GM12891 (cell line): ENCODE results near the gene GCK.

Experiments
- POLR2A ChIP-seq: IDR thresholded peaks from 2 replicates; pipeline ENCODE4 v1.6.1; 2011; ENCODE audit warnings: low read depth, low read length, control low read depth
- TAF1 ChIP-seq: IDR thresholded peaks from 2 replicates; pipeline ENCODE4 v1.6.1; 2011; ENCODE audit warnings: low read depth, low read length, control low read depth

DNA sequence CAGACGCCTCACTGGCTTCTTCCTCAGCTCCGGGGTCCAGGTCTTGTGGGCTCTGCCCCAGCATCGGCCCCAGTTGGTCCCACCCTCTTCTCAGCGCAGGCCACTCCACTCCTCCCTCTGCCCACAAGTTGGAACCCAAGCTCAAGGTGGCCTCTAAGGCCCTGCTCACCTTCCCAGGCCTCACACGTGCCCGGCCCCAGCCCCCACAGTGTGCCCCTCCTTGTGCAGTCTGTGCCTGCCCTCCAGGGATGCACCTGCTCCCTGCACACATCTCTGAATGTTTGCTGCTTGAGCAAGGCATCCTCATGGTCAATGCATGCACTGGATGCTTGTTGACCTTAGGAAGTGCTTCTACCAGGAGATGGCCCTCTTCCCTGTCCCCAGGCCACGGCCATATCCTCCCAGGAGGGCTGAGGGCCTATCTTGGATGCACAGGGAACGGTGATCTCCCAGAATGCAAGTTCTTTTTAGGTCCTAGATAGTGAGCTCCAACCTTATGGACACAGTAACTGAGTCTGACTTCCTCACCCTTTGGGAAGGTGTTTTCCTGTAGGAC is 92.8 kb downstream of the GCK start:
- TF ChIP-seq TAF1: no peak
- no peak for TF ChIP-seq POLR2A
